Regular cardiac myocyte (primary cell): ENCODE data around the gene NT5C1B. TPM values are rescaled to one million over a fixed set of nuclear protein-coding genes. Genes with fewer than 3 reads are reported as not detected.

Experiments used
- total RNA-seq: library from RNA; depleted of rRNA; stranded (reverse); fragments of >200 nt; gene quantifications from 2 replicates; pipeline ENCODE4 v1.2.3, GENCODE V29; 2014

Gene NT5C1B
- total RNA-seq: not detected in 2 replicates

DNA sequence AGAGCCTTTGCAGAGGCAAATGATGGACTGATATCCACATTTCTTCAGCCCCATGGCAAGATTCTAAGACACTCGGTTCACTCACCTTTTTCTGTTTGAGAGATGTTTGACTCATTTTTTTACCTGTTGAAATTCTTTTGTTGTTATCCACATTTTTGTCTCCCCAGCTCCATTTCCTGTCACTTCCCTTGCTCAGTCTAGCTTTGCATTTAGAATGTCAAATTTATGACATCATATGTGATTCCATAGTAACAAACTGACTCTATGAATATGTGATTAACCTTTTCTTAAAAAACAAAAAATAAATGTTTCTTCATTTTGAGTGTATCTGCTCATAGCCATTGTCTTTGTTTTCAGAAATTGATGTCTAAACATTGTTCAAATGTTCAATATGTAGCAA, at the start of gene NT5C1B:
NT5C1B (minus strand) TSS at position 216 of the 400 bp plus-strand sequence; CDS start at position 115, 101 bp downstream.

DNA sequence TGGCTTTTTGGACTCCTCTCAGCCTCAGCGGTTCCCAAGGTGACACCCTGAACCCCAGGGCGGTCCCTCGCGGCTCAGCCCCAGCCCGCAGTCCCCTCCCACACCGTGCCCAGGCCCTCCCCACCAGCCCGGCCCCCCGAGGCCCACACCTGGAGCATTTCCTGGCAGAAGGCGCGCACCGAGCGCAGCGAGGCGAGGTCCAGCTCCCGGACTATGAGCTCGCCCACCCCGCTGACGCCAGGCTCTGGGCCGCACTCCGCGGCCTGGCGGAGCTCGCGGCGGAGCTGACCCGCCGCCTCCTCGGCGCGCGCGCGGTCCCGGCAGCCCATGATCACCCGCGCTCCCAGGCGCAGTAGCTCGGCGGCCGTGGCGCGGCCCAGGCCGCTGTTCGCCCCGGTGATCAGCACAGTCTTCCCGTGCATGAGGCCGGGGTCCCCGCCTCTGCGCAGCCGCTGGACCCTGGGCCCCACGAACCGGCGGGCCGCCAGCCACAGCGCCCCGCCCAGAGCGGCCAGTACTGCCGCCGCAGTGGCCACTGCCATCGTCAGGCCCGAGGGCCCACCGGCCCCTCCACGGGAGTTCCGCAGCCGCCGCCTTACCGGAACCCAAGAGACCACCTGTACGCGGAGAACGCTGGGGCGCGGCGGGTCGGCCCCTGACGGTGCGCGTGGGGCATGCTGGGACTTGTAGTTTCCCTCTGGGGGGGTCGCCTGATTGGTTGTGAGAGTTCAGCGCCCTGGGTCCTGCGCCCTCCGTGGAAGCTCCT, 29.2 kb downstream of the NT5C1B start, which contains the start of gene RDH14:
RDH14 (minus strand) TSS at position 623 of the 766 bp plus-strand sequence; CDS start at position 542, 81 bp downstream.

Other genes starting within 250 kb of the NT5C1B start
- 33.5 and 42.8 TPM in 2 replicates for gene RDH14, start 28.9 kb downstream of the NT5C1B start, total RNA-seq